Measurements from ENCODE around the gene ELMO1. TPM values are rescaled to one million over a fixed set of nuclear protein-coding genes. Genes with fewer than 3 reads are reported as not detected.

Gene ELMO1
- total and polyA plus RNA-seq, 2 of the 13 experiments (the other 11 are each of a cell fraction or from before 2014, with no cell fraction given), result 0.11 to 0.17 TPM

GRCh38 chr7:36945612-36946400 is 502.9 kb downstream of the ELMO1 start (continued):
- TF ChIP-seq THAP9 (CRISPR knock-in tag; IDR thresholded peaks at IDR 0.05; ENCODE audit: borderline replicate concordance) (0 out of 2 replicates have a peak, but pooled peaks have one; percentile 26), BORCS8-MEF2B (CRISPR knock-in tag; IDR thresholded peaks at IDR 0.05) (no peak), HOXA3 (CRISPR knock-in tag; IDR thresholded peaks at IDR 0.05) (no peak; the same call in 1 of the 2 replicates), MZF1 (CRISPR knock-in tag; IDR thresholded peaks at IDR 0.05; ENCODE audit: borderline replicate concordance) (no peak), GZF1 (CRISPR knock-in tag; IDR thresholded peaks at IDR 0.05) (no peak), ATF1 (CRISPR knock-in tag; IDR thresholded peaks at IDR 0.05) (peak; percentile 32; the same call in 1 of the 2 replicates), RAD21 (CRISPR knock-in tag; IDR thresholded peaks at IDR 0.05) (no peak), HNF4G (IDR thresholded peaks at IDR 0.05; ENCODE audit: borderline replicate concordance, low read depth, low read length) (0 out of 2 replicates have a peak, but pooled peaks have one; percentile 23), HNF4G (CRISPR knock-in tag; IDR thresholded peaks at IDR 0.05; ENCODE audit: borderline replicate concordance, low read depth) (no peak), ETS1 (CRISPR knock-in tag; IDR thresholded peaks at IDR 0.05) (no peak), NFE2L2 (IDR thresholded peaks at IDR 0.05; ENCODE audit: low read length) (no peak), ZNF44 (CRISPR knock-in tag; IDR thresholded peaks at IDR 0.05) (no peak)
- TF ChIP-seq, protein P1, sequence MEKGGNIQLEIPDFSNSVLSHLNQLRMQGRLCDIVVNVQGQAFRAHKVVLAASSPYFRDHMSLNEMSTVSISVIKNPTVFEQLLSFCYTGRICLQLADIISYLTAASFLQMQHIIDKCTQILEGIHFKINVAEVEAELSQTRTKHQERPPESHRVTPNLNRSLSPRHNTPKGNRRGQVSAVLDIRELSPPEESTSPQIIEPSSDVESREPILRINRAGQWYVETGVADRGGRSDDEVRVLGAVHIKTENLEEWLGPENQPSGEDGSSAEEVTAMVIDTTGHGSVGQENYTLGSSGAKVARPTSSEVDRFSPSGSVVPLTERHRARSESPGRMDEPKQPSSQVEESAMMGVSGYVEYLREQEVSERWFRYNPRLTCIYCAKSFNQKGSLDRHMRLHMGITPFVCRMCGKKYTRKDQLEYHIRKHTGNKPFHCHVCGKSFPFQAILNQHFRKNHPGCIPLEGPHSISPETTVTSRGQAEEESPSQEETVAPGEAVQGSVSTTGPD (CRISPR knock-in tag; IDR thresholded peaks at IDR 0.05), result peak; percentile 25; the same call in 1 of the 2 replicates
- TF ChIP-seq, protein P2, sequence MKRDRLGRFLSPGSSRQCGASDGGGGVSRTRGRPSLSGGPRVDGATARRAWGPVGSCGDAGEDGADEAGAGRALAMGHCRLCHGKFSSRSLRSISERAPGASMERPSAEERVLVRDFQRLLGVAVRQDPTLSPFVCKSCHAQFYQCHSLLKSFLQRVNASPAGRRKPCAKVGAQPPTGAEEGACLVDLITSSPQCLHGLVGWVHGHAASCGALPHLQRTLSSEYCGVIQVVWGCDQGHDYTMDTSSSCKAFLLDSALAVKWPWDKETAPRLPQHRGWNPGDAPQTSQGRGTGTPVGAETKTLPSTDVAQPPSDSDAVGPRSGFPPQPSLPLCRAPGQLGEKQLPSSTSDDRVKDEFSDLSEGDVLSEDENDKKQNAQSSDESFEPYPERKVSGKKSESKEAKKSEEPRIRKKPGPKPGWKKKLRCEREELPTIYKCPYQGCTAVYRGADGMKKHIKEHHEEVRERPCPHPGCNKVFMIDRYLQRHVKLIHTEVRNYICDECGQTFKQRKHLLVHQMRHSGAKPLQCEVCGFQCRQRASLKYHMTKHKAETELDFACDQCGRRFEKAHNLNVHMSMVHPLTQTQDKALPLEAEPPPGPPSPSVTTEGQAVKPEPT (CRISPR knock-in tag; IDR thresholded peaks at IDR 0.05; ENCODE audit: low read depth), result no peak

Measured in HepG2 (cell line).